GM19468 (cell line): ENCODE data around the gene TGM6.

Experiments
- ATAC-seq: cut with Tn5 transposase; IDR thresholded peaks from one replicate; pipeline ENCODE4 v1.9.1; 2021; ENCODE audit warnings: mild to moderate bottlenecking, moderate library complexity, moderate number of reproducible peaks; ENCODE audit not compliant: unreplicated experiment; ENCODE audit errors: extremely low read depth

The TGM6 gene

DNA sequence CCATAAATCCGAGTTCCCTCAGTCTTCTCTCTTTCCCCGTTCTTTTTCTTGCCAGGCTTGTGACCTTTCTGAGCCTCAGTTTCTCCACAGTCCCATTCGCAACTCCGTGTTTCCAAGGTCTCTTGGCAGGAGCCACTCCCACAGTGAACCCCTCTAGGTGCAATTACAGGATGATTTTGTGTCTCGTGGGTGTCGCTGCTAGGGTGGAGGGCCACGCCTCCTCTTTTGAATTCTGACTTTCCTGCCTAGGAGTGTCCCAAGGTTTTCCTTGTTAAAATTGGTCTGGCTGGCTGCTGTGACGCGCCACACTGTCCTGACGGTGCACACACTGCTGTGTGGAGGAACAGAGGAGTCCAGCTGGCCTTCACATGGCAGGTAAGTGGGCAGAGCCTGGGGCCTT, at the start of gene TGM6:
Gene TGM6 (plus strand): TSS at position 301 of the 400 bp plus-strand sequence. CDS start 68 bp downstream, at position 369.
- no peak for ATAC-seq

DNA sequence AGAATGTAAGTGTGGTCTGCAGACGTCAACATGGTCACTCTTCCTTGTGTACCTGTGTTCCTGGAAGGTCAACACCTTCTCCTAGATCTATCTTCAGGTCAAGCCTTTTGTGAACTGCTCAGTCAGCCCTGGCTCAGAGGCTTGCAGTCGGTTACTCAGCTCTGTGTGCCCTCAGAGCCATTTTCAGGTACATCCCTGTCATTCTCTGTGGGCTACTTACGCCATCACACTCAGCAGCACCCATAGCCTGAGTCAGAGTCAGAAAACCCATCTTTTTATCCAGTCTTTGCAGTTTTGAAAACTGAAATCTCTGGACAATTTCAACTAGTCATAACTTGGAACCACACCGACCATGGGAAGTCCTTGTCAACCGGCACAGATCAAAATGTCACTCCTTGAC, 49.6 kb upstream of the TGM6 start:
- ATAC-seq: no peak

DNA sequence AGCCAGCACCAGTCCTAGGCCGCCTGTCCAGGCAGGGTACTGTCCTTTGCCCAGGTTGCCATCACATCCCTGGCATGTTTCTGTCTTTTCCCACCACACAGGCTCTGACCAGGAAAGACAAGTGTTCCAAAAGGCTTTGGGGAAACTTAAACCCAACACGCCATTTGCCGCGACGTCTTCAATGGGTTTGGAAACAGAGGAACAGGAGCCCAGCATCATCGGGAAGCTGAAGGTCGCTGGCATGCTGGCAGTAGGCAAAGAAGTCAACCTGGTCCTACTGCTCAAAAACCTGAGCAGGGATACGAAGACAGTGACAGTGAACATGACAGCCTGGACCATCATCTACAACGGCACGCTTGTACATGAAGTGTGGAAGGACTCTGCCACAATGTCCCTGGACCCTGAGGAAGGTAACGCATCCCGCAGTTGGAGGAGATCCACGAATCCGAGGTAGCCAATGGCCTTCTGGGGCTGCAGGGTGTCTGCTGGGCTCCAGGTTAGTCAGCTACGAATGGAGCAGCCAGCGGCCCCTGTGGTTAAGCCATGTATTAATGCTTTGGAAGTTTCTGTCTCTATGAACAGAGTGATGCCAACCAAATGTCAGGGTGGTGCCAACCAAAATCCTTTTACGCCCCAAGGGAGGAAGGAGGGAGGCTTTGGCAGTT, 48.7 kb upstream of the TGM6 start:
- ATAC-seq: no peak

DNA sequence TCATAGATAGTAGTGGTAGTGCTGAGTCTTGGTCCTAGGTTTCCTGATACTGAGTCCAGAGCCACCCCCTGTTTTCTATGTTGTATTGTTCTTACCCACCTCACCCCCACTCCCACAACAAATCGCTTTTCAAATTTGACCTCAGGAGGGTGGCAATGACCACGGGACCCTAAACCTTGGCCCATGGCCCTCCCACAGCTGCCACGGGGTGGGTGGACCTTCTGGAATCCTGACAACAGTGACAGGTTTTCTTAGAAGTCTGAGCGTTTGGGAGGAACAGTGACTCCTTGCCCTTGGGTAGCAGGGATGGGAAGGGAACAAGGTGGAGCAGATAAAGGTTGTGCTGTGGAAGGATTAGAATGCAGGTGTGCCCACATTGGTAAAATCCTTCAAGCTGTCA, 48.0 kb upstream of the TGM6 start:
- ATAC-seq: no peak

DNA sequence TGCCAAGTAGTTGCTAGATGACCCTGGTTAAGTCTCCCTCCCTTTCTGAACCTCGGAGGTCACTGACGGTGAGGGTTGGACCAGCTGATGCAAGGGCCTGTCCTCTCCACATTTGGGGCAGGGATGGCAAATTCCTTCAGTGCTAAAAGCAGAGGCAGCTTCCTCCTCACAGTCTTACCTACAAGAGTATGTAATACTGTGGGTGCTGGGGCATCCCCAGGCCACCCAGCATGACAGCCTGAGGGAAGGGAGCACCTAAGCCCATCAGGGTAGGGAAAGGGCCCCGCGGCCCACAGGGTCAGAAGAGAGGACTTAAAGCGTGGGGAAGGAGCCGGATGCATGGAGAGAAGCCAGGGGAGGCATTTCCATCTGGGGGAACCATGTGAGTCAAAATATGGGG, 46.9 kb upstream of the TGM6 start:
- ATAC-seq: no peak

DNA sequence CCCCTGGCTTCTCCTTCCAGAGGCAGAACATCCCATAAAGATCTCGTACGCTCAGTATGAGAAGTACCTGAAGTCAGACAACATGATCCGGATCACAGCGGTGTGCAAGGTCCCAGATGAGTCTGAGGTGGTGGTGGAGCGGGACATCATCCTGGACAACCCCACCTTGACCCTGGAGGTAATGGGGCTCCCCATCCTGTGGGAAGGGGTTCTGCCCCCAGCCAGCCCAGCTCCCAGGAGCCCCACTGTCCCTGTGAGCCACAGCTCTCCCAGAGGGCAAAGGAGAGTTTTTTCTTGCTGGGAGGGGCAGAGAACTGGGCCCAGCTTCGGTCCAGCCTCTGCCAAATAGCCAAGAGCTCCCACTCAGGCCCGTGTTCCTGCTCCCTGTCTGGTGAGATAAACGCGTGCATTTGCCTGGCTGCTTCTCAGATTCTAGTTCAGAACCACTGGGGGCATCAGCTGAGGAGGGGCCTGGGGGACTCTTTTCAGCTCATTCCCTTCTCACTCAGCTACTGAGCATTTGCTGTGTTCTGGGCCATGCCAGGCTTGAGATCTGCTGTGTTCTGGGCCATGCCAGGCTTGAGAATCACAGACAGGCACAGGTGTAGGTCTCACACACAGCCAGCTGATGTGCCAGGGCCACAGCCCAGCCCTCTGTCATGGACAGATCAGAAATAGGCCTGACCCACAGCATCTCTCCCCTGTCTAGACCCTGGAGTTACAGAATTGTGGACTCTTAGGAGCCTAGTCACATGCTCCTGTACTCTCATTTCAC, 45.4 kb upstream of the TGM6 start:
- no peak for ATAC-seq

DNA sequence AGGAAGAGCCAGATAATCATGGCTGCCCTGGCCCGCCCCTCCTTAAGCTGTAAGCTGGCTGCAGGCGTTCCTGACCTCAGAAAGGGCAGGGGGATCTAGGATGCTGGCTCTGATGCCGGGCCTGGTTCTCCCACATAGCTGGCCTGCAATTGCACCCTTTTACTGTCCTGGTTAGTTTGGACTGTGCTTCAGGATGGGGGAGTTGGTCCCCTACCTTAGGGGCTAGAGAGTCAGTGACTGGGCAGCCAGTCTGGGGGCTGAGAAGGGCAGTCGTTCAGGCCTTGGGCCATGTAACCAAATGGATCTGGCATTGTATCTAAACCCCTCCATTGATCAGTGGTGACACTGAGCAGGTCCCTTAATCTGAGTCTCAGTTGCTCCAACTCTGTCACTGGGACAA, 44.2 kb upstream of the TGM6 start:
- ATAC-seq: no peak

DNA sequence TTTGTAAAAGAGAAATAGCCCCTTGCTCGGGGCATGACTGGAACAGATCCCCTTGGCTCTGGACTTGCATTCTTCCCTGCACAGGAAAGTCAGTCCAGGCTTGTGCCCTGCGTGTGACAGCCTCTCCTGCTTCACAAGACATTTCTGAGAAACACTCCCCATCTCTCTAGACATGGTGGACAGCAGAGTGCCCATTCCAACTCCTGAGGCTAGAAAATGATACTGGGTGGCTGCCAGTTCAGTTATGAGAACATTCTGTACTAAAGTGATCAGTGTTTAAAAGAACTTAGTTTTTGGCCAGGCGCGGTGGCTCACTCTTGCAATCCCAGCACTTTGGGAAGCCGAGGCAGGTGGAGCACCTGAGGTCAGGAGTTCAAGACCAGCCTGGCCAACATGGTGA, 43.6 kb upstream of the TGM6 start:
- ATAC-seq: no peak

DNA sequence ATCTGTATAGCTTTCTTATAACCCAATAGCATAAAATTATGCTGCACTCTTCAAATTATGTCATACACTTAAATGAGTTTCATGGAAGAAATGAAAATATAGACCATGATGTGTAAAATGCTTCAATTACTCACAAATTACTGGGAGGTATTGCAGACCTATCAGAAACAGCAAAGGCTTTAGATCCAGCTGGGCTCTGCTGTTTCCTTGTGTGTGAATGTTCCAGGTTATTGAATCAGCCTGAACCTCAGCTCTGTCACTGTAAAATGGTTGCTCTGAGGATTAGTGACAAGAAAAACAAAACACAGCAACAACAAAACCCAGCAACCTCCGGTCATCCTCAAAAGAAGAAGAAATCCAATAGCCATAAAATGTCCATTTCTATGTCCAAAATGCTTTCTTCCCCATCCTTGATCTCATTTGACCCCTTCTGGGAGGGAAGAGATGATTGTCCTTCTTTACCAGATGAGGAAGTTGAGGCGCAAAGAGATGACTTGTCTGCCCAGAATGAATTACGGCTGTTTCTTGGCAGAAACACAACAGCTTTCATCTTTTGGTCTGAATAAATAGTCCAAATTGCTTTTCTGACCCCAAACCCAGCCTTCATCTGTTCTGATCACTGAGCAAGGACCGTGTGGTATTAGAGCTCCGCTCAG, 42.2 kb upstream of the TGM6 start:
- no peak for ATAC-seq

DNA sequence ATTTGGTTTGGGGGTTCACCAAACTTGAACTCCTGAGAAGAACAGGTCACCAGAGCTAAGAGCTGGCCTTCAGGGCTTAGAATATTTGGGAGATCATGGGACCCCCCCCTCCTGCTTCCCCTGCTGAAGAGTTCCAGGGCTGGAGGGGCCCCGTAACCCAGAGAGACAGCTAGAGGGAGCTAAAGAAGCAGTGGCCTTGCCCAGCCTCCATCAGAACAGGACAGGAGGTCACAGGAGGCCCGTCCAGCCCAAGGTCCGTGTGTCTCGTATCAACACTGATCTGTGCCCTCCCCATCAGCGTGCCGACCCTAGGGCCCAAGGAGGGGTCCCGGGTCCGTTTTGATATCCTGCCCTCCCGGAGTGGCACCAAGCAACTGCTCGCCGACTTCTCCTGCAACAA, 40.6 kb upstream of the TGM6 start:
- no peak for ATAC-seq

DNA sequence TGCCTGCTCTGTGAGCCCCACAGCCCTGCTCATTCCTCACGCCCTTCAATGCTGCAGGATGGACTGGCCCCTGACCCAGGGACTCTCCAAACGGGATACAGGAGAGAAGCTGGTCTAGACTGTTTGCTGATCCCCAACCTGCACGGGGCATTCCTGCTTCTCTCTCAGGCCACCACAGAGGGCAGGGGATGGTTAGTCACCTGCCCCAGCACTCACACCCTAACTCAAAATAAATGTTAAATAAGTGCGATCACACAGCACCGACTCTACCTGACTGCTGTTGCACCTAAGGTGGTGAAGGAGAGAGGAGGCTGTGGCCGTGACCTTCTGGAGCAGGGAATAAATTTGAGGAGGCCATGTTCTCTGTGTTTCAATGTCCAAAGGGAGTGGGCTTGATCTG, 39.9 kb upstream of the TGM6 start:
- ATAC-seq: no peak

DNA sequence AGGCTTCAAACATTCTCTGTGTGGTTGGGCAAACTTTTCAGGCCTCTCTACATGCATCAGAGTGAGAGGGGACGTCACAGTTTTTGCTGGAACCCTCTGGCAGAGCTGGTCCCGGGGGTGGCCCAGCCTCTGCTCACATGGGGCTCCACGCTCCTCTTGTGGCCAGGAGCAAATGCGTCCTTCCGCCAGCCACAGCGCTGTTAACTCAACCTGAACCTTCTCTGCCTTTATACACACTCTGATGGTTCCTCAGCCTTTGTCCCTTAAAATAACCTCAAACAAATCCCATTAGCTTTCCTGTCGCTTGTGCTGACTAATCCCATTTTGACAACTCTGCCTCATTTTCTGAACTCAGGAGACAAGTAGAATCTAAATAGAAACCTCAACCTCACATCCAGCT, 39.4 kb upstream of the TGM6 start:
- no peak for ATAC-seq

DNA sequence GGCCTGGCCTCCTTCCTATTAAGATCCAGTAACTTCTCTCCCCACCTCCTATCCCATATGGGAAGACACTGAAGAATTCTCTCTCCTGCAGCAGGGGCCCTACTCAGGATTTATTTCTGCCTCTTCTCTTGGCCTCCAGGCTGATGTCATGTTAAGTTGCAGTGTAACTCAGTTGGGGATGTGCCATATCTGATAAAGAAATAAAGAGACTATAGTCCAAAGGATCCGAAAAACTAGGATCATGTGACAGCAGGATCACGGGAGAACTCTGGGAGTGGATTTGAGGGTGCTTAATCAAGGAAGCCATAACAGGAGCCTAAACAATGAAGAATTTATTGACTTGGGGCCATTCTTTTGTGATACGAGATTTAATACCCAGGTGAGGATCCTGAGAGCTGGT, 38.5 kb upstream of the TGM6 start:
- no peak for ATAC-seq

DNA sequence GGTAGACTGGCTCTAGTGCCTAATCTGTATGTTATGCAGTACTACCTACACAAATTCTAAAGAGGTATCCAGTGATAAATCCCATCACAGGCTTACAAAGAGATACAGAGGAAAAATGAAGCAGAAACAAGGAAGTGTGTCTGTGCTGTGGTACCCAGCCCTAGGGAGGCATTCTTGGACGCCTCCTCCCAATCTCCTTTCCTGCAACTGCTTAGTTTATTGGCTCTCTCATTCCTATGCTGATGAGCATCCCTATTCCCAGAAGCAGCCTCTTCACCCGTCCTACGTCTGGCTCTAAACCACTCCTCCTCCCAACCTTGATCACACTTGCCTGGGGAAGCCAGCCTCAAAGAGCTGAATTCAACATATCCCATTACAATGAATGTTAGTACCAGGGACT, 34.5 kb upstream of the TGM6 start:
- no peak for ATAC-seq

DNA sequence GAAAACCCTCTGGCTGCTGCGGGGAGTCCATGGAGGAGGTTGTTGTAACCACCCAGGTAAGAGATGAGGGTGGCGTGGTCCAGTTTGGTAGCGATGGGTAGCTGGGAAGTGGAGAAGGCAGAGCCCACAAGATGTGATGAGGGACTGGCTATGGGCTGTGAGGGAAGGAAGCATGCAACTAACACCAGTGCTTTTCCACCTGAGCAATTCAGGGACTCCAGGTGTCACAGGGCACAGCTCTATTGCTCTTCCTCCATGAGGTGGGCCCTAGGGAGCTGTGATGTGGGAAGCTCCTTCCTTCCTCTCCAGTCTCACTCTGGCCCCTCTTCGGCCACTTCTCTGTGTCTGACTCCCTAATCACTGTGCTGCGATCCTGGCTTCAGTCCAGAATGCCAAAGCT, 32.4 kb upstream of the TGM6 start:
- no peak for ATAC-seq

DNA sequence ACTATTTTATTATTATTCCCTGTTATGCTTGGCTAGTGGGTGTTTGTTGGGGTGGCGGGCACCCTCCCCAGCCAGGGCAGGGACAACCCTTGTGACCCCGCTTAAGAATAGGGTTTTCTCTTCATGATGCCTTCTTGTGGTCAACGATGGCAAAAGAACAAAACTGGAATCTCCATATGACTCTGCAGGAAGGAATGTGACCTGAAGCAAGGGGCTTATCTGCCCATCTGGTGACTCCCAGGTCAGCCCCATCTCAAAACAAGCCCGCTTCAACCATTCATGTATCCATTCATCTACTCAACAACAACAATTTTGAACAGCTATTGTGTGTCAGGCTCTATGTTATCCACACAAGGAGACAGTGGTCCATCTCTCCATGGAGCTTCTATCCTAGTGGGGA, 30.9 kb upstream of the TGM6 start:
- ATAC-seq: no peak

DNA sequence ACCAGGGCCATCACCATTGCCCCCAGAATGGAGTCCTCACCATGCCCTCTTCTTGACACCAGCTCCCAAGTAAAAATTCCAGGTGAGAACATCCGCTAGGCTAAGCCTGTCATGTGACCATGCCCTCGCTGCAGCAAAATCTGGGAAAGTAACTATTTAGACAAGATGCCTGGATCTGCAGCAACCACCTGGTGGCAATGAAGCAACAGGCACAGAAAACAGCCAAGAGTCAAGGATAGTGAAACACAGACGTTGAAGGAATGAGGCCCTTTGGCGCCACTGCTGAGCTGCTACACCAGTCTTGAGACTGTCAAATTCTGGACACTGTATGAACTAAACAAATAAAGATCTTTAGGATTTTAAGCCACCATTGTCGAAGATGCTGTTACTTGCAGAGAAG, 30.1 kb upstream of the TGM6 start:
- ATAC-seq: no peak

DNA sequence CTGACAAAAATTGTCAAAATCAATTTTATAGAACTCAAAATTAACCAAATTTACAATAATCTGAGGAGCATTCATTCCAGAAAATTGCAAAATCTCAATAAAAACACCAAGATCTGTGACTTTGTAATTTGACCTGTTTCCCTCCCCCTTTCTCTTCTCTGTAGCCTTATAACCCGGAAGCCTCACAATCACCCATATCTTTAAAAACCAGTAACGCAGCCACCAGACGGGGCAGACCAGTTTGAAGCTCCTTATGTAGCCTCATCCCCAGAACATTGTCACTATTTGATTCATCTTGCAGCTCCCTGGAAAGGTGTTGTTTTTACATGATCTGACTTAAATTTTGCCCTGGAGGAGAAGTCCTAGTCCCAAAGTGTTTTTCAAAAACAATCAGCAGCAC, 27.5 kb upstream of the TGM6 start:
- no peak for ATAC-seq

DNA sequence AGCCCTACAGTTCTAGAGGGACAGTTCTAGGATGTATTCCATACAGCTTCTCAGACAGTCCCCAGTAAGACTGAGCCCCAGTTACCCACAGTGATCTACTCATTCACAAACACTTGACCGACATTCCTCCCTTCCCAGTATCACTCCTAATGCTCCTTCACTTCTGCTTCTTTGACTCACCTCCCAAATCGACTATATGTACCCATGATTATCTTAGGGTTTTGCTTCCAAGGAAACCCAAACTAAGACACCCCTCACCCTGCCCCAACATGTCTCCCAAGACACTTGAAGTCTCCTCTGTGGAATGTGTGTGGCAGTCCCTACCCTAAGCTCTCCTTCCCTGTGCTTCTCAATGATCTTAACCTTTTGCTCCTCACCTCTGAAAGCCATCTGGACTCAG, 23.6 kb upstream of the TGM6 start:
- ATAC-seq: no peak

DNA sequence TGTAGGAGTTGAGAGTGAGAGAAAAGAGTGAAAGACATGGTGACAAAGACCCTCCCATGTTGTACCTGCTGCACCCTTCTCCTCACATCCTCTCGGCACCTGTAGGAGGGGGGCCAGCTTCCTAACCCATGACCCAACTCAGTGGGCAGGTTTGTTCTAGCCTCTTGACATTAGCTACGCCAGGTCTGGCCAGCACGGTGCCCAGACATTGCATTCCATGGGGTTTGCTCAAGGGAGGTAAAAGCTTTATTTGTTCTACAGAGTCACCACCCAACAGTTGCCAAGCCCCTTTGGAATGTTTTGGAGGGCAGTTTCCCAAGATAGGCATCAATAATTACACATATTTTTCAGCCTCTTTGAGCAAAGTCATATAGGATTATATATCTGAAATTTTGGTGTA, 22.7 kb upstream of the TGM6 start:
- no peak for ATAC-seq

DNA sequence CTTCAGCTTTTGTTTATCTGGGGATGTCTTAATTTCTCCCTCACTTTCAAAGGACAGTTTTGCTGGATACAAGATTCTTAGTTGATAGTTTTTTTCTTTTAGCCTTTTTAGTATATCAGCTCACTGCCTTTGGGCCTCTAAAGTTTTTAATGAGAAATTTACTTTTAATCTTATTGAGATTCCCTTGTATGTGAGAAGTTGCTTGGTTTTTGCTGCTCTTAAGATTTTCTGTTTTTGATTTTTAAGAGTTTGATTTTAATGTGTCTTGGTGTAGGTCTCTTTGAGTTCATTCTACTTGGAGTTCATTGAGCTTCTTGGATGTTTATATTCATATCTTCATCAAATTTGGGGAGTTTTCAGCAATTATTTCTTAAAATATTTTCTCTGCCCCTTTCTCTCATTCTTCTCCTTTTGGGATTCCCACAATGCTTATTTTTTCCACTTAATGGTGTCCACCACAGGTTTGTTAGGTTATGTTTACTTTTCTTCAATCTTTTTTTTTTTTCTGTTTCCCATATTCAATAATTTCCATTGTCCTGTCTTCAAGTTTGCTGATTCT, 19.6 kb upstream of the TGM6 start:
- no peak for ATAC-seq
